Heart right ventricle (tissue), 16 donors: ENCODE measurements around the gene ARID3C. TPM values are rescaled to one million over a fixed set of nuclear protein-coding genes. Genes with fewer than 3 reads are reported as not detected.

ENCODE experiments used
- ATAC-seq, 8 donors: fragments of 200-7000 bp; cut with Tn5 transposase; one replicate each; pipeline ENCODE4 v1.9.1; 2020; ENCODE audit warnings: mild to moderate bottlenecking in 8 of 8, moderate library complexity in 8 of 8, moderate number of reproducible peaks in 1 of 8
- DNase-seq, 2 donors: peaks; one replicate each; pipeline ENCODE4 v3.0.0-alpha.2; 2020
- H3K27ac ChIP-seq, 10 donors: fragments of 200-600 bp; sonication (generic) in 2 of 10; one replicate each; pipeline versions ENCODE4 v1.5.0 to v1.8.0; 2020 to 2022; ENCODE audit warnings: mild to moderate bottlenecking in 3 of 10
- H3K27me3 ChIP-seq, 7 donors: fragments of 200-600 bp; one replicate each; pipeline ENCODE4 v1.8.0; 2021 to 2022; ENCODE audit warnings: mild to moderate bottlenecking in 2 of 7
- H3K36me3 ChIP-seq, 9 donors: fragments of 200-600 bp; sonication (generic) in 1 of 9; one replicate each; pipeline versions ENCODE4 v1.5.0 to v1.8.0; 2020 to 2022; ENCODE audit warnings: mild to moderate bottlenecking in 2 of 9
- H3K4me1 ChIP-seq, 9 donors: fragments of 200-600 bp; sonication (generic) in 1 of 9; one replicate each; pipeline versions ENCODE4 v1.5.0 to v1.8.0; 2020 to 2022; ENCODE audit warnings: mild to moderate bottlenecking in 4 of 9
- H3K4me3 ChIP-seq, 10 donors: fragments of 200-600 bp; sonication (generic) in 2 of 10; one replicate each; pipeline versions ENCODE4 v1.5.0 to v1.8.0; 2020 to 2022; ENCODE audit warnings: mild to moderate bottlenecking in 7 of 10, moderate library complexity in 2 of 10
- H3K9me3 ChIP-seq, 11 donors: fragments of 200-600 bp in 10 of 11; sonication (generic) in 2 of 11; one replicate each; pipeline versions ENCODE4 v1.5.0 to v1.8.0; 2013 to 2022; ENCODE audit warnings: mild to moderate bottlenecking in 2 of 11, control low read depth in 1 of 11, moderate library complexity in 1 of 11
- WGBS, 2 donors: extraction: QIAGEN DNeasy Blood & Tissue Kit; methylation state at CpG; one replicate each; pipeline ENCODE4 v1.1.7; 2013; ENCODE audit warnings: inconsistent platforms in 1 of 2; 5-methylcytosine and 5-hydroxymethylcytosine counted together
- intact Hi-C, 10 donors: fragments of 100-400 bp; cut with DNase I; formaldehyde crosslinking; loops; one replicate each; pipeline versions ENCODE4 v1.11.1 to v1.14.2; 2022
- polyA plus RNA-seq, 2 donors: library from polyadenylated mRNA; stranded (reverse); fragments of 200-250 nt; gene quantifications; one replicate each; pipeline ENCODE4 v1.2.3, GENCODE V29; 2013
- total RNA-seq, 10 donors: library from RNA; stranded (reverse); fragmentation: NEBNext Ultra II Directional in 3 of 10; extraction: Animal tissue kit (Norgen Biotek cat#: 25700) in 3 of 10; gene quantifications; one replicate each; pipeline versions ENCODE4 v1.2.1 to v1.2.4, GENCODE V29; 2021 to 2023
- TF ChIP-seq, protein P1 (sequence below), 9 donors: fragments of 200-600 bp; sonication (generic) in 2 of 9; IDR thresholded peaks; one replicate each; pipeline versions ENCODE4 v1.5.0 to v1.8.0; 2021 to 2022; ENCODE audit warnings: antibody characterized with exemption in 9 of 9, mild to moderate bottlenecking in 5 of 9, moderate library complexity in 1 of 9
- donor health status: Arrhythmogenic right ventricular cardiomyopathy.
- donor health status: ischemic (EF 13 %, LVEDD 7.1; RV severe dilation, severe dysfunction).
- donor health status: healthy with polysubstance abuse.
- donor health status: DM: no; HTN: yes; CAD: no.
- donor health status: DM: no; HTN: no; CAD: no.
- donor health status: ischemic (EF 25% LVEDD 6.9; RV normal size, moderate dysfunction).
- donor health status: ischemic (EF 25% LVEDD 5.7; RV mildly dilated, moderate dysfunction).
- donor health status: healthy.
- donor health status: DM: yes; HTN: yes; CAD: no.
- donor health status: Ischemic cardiomyopathy.
- donor health status: ischemic (EF 35%, LVEDD 5.7; RV mildly dilated, moderate dysfunction).
- donor health status: nonischemic (EF 11% LVEDD 7.7; RV severe dilation, severe dysfunction).
- donor health status: DM: yes; HTN: yes; CAD: no.
- donor health status: PGD.
- donor health status: ischemic (EF 29% LVEDD 5.4; RV normal size, mild dysfunction).
- donor health status: nonischemic (EF 23%, LVEDD 6.1; RV moderate dilation, normal function).

The ARID3C gene
- total and polyA plus RNA-seq, 12 donors = not detected

DNA sequence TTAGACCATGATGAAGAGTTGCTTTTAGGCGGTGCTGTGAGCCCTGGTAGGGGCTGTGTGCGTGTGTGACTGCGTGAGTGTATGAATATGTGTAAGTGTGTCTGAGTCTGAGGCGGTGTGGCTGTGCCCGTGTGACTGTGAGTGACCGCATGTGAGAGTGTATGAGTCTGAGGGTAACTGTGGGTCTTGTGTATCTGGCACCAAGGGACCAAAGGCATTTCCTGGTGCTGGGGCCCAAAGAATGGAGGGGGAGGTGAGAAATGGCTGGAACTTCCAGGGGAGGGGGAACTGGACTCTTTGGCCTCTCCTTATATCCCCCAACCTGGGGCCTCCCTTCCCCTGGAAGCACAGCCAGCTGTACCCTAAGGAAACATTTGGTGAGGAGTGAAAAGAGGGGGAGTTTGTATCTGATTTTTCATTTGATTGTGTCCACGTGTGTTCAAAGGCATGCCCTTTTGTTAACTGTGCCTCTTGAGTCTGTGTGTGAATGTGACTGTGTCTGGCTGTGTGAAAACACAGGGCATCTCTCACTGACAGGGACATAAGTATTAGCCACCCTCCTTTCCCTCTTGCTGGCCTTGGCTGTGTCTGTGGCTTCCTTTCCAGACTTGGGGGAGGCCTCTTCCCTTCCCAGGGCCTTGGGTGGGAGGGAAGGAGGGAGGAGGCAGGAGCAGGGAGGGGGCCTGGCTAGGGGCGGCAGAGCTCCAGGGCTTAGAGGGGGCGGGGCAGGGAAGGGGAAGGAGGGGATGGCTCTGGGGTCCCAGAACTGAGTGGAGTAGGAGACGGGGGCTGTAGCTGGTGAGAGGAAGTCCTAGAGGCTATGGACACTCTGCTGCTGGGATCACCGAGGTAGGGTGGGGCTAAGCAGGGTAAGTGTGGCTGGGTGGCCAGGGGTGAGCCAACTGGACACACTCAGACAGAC, 24.5 kb upstream of the ARID3C start:
- ATAC-seq (peak in 7 of 8 donors; percentile 2 to 15 (median 8)), DNase-seq (no peak)
- H3K36me3 ChIP-seq = peaks cover 0 to 46% (median 13%) of the 10 kb centered on the region in 9 donors
- TF ChIP-seq, protein P1, sequence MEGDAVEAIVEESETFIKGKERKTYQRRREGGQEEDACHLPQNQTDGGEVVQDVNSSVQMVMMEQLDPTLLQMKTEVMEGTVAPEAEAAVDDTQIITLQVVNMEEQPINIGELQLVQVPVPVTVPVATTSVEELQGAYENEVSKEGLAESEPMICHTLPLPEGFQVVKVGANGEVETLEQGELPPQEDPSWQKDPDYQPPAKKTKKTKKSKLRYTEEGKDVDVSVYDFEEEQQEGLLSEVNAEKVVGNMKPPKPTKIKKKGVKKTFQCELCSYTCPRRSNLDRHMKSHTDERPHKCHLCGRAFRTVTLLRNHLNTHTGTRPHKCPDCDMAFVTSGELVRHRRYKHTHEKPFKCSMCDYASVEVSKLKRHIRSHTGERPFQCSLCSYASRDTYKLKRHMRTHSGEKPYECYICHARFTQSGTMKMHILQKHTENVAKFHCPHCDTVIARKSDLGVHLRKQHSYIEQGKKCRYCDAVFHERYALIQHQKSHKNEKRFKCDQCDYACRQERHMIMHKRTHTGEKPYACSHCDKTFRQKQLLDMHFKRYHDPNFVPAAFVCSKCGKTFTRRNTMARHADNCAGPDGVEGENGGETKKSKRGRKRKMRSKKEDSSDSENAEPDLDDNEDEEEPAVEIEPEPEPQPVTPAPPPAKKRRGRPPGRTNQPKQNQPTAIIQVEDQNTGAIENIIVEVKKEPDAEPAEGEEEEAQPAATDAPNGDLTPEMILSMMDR (IDR thresholded peaks at IDR 0.05) = no peak
- H3K27me3 ChIP-seq = no peaks in the 10 kb centered on the region
- no peaks in the 10 kb centered on the region for H3K9me3 ChIP-seq
- H3K4me3 ChIP-seq = peak overlapping the region in 8 of 10 donors; percentile 31 to 66 (median 56)
- 21 to 32% methylated on average over 10 to 11 of the region's 11 CpGs for WGBS, 2 donors
- H3K27ac ChIP-seq = peak overlapping the region in 9 of 10 donors; percentile 70 to 93 (median 85)
- intact Hi-C loops = no loop called here
- peaks cover 12 to 65% (median 46%) of the 10 kb centered on the region in 9 donors for H3K4me1 ChIP-seq

DNA sequence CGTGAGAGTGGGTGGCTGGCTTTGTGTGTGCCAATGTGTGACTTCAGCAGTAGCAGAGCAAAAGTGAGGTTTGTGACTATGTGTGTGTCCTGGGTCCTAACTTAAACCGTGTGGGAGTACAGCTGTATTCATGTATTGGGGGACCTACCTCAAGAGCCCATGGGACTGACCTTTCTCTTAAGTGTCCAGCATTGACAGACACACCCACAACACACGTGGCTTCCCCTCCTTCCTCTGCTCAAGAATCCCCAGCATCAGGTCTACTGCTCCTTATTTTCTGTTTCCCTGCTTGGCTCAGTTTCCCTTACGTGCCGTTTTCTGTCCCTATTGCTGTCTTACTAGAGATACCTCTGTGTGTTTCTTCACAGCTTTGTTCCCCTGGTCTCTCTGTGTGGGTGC, 23.7 kb upstream of the ARID3C start:
- Histone ChIP-seq H3K36me3 (peaks cover 0 to 42% (median 13%) of the 10 kb centered on the region in 9 donors), H3K9me3 (no peaks in the 10 kb centered on the region), H3K27me3 (no peaks in the 10 kb centered on the region), H3K27ac (peak overlapping the region in 9 of 10 donors; percentile 70 to 93 (median 85)), H3K4me1 (peaks cover 12 to 73% (median 53%) of the 10 kb centered on the region in 9 donors), H3K4me3 (peak overlapping the region in 9 of 10 donors; percentile 30 to 66 (median 55))
- ATAC-seq (no peak), DNase-seq (no peak)
- TF ChIP-seq, protein P1 (IDR thresholded peaks at IDR 0.05) = no peak
- intact Hi-C loops = no loop called here
- 8 to 19% methylated on average over 5 of the region's 5 CpGs for WGBS, 2 donors

DNA sequence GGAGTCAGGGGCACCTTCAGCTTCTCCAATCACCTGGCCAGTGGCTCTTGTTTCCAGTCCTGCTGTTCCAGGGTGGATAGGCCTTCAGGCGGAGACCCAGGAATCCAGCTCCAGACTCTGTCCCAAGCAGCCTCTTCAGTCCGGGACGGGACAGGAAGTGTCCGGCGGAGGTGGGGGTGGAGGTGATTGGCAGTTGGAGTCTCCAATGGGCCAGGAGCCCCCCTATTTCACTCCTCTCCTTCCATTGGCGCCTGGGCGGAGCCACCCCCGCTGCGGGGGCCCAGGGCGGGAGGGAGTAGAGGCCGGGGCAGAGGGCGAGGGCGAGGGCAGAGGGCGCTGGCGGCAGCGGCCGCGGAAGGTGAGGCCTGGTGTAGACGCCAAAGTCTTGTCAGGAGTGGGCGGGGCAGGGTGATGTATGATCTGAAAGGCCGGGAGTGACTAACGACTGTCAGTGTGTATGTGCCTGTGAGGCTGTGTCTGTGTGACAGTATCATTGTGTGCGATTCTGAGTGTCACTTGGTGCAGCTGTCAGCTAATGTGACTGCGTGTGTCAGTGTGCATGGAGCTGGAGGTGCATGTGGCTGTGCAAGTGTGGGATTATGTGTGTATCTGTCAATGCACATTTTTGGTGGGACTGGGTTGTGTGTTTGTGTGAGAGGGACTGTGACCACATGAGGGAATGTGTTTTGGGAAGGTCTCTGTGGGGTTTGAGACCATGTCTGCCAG, 23.2 kb upstream of the ARID3C start, which contains the start of gene IL11RA:
Gene IL11RA (plus strand): TSS at position 310 of the 726 bp plus-strand sequence. CDS start 3,033 bp downstream, outside the sequence.
- no peaks in the 10 kb centered on the region for H3K27me3 ChIP-seq
- ATAC-seq = peak; percentile 77 to 89 (median 84)
- WGBS, 2 donors = 2 to 4% methylated on average over 21 to 24 of the region's 24 CpGs
- DNase-seq = peak; percentile 91 to 95
- peaks cover 0 to 36% (median 13%) of the 10 kb centered on the region in 9 donors for H3K36me3 ChIP-seq
- H3K9me3 ChIP-seq = no peaks in the 10 kb centered on the region
- peaks cover 17 to 78% (median 59%) of the 10 kb centered on the region in 9 donors for H3K4me1 ChIP-seq
- intact Hi-C loops = no loop called here
- TF ChIP-seq, protein P1 (IDR thresholded peaks at IDR 0.05) = peak in 1 of 9 donors; percentile 19
- H3K27ac ChIP-seq = peak within 1 kb of the TSS; percentile 18 to 93 (median 82)
- peak within 1 kb of the TSS in 9 of 10 donors; percentile 30 to 66 (median 55) for H3K4me3 ChIP-seq

DNA sequence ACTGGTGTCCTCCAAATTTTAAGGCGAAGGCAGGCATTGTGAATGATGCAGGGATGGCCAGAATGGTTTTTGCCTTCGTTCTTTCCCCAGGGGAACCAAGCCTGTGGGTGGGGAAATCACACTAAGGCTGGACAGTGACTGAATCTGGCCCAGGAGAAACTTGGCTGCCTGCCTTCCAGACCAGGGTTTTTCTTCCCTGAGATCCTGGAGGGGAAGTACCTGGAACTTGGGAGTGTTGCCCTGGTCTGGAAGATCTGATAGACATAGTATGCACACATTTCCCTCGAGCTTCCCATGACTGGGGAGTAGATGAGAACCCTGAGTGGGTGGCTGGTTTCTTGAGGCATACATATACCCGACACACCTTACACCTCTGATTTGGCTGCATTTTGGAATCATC, 22.5 kb upstream of the ARID3C start:
- peak overlapping the region; percentile 18 to 93 (median 82) for H3K27ac ChIP-seq
- intact Hi-C loops = no loop called here
- peak overlapping the region in 9 of 10 donors; percentile 30 to 66 (median 55) for H3K4me3 ChIP-seq
- TF ChIP-seq, protein P1 (IDR thresholded peaks at IDR 0.05) = no peak
- ATAC-seq (no peak), DNase-seq (no peak)
- no peaks in the 10 kb centered on the region for H3K9me3 ChIP-seq
- peaks cover 0 to 31% (median 13%) of the 10 kb centered on the region in 9 donors for H3K36me3 ChIP-seq
- H3K27me3 ChIP-seq = no peaks in the 10 kb centered on the region
- WGBS, 2 donors = 29 to 32% methylated on average over 4 of the region's 4 CpGs
- peaks cover 18 to 76% (median 63%) of the 10 kb centered on the region in 9 donors for H3K4me1 ChIP-seq
